HG03097 (cell line): ENCODE data around the gene C20orf96.
"Not testable (repeated sequence)": the region's sequence is repeated elsewhere in the genome, so short reads cannot be mapped to it uniquely, and the experiment has no call there.

Experiments
- ATAC-seq: cut with Tn5 transposase; IDR thresholded peaks from one replicate; pipeline ENCODE4 v1.9.1; 2021; ENCODE audit not compliant: unreplicated experiment, low FRiP score

Gene C20orf96

GRCh38 chr20:242905-243304 is 47.6 kb downstream of the C20orf96 start:
- ATAC-seq = no peak

- ATAC-seq = no peak
These were observed 52.6 kb downstream of the C20orf96 start for GRCh38 chr20:237929-238328.

GRCh38 chr20:237489-237888 is 53.1 kb downstream of the C20orf96 start:
- ATAC-seq = no peak

GRCh38 chr20:235891-236290 is 54.7 kb downstream of the C20orf96 start:
- ATAC-seq = no peak

GRCh38 chr20:227439-228105 is 63.0 kb downstream of the C20orf96 start:
- ATAC-seq = no peak

- ATAC-seq = no peak
These were observed 63.6 kb downstream of the C20orf96 start, which contains the start of gene DEFB129 for GRCh38 chr20:226958-227357. TSS of gene DEFB129 (plus strand) at chr20:227258. CDS start at chr20:227289, 31 bp downstream.

- not testable (repeated sequence) for ATAC-seq
These were observed 64.7 kb downstream of the C20orf96 start for GRCh38 chr20:225879-226278.

GRCh38 chr20:221258-221830 is 69.2 kb downstream of the C20orf96 start:
- ATAC-seq = no peak
